ENCODE measurements around the gene APOBEC4. TPM values are rescaled to one million over a fixed set of nuclear protein-coding genes. Genes with fewer than 3 reads are reported as not detected.

Gene APOBEC4
- total RNA-seq, 4 donors from 2014 or later = not detected

- 9 to 11% methylated on average over 4 of the region's 4 CpGs for WGBS, 2 donors (ENCODE audit: low coverage in 1 of 2)
- no peaks in the 10 kb centered on the region for H3K9me3 ChIP-seq
- H3K27me3 ChIP-seq = no peaks in the 10 kb centered on the region
- H3K36me3 ChIP-seq = no peaks in the 10 kb centered on the region
- H3K27ac ChIP-seq = peak overlapping the region in 2 of 4 donors; percentile 1 to 24
- peaks cover 2 to 38% (median 7%) of the 10 kb centered on the region in 3 donors for H3K4me1 ChIP-seq
- peak; percentile 82 for ATAC-seq
- H3K4me3 ChIP-seq = no peak overlapping the region
- peak; percentile 90 to 93 (median 92) for TF ChIP-seq CTCF (IDR thresholded peaks at IDR 0.05)
- TF ChIP-seq POLR2A (IDR thresholded peaks at IDR 0.05) = no peak
Measured at GRCh38 chr1:183655562-183656075, 2.5 kb upstream of the APOBEC4 start.

- no peaks in the 10 kb centered on the region for H3K36me3 ChIP-seq
- H3K27me3 ChIP-seq = no peaks in the 10 kb centered on the region
- ATAC-seq = no peak
- peak overlapping the region in 1 of 4 donors; percentile 55 for H3K27ac ChIP-seq
- no peak for TF ChIP-seq CTCF (IDR thresholded peaks at IDR 0.05)
- H3K4me3 ChIP-seq = no peak overlapping the region
- H3K9me3 ChIP-seq = no peaks in the 10 kb centered on the region
- peaks cover 2 to 38% (median 7%) of the 10 kb centered on the region in 3 donors for H3K4me1 ChIP-seq
Measured at GRCh38 chr1:183654706-183655105, 1.6 kb upstream of the APOBEC4 start.

GRCh38 chr1:183653876-183654451 is 848 bp upstream of the APOBEC4 start:
- no peak overlapping the region for H3K4me3 ChIP-seq
- no peaks in the 10 kb centered on the region for H3K36me3 ChIP-seq
- H3K4me1 ChIP-seq = peaks cover 2 to 38% (median 7%) of the 10 kb centered on the region in 3 donors
- ATAC-seq = no peak
- no peaks in the 10 kb centered on the region for H3K9me3 ChIP-seq
- TF ChIP-seq POLR2AphosphoS5 (IDR thresholded peaks at IDR 0.05) (no peak), POLR2A (IDR thresholded peaks at IDR 0.05) (no peak), EP300 (IDR thresholded peaks at IDR 0.05) (no peak)
- peak overlapping the region in 3 of 4 donors; percentile 44 to 55 (median 46) for H3K27ac ChIP-seq
- no peaks in the 10 kb centered on the region for H3K27me3 ChIP-seq
- WGBS, 2 donors (ENCODE audit: low coverage in 1 of 2) = 36 to 71% methylated on average over 4 of the region's 4 CpGs

GRCh38 chr1:183653462-183653794 is 312 bp upstream of the APOBEC4 start:
- Histone ChIP-seq H3K27me3 (no peaks in the 10 kb centered on the region), H3K4me1 (peaks cover 2 to 38% (median 7%) of the 10 kb centered on the region in 3 donors), H3K4me3 (no peak overlapping the region), H3K36me3 (no peaks in the 10 kb centered on the region), H3K27ac (peak overlapping the region in 3 of 4 donors; percentile 44 to 55 (median 46)), H3K9me3 (no peaks in the 10 kb centered on the region)
- 93% methylated on average over 3 of the region's 3 CpGs; no CpG with 5 or more reads in 1 of the 2 donors for WGBS, 2 donors (ENCODE audit: low coverage in 1 of 2)
- no peak for ATAC-seq
- no peak for TF ChIP-seq POLR2AphosphoS5 (IDR thresholded peaks at IDR 0.05)
- TF ChIP-seq POLR2A (IDR thresholded peaks at IDR 0.05) = no peak
- TF ChIP-seq EP300 (IDR thresholded peaks at IDR 0.05) = no peak
- no peak for TF ChIP-seq CTCF (IDR thresholded peaks at IDR 0.05)

- Histone ChIP-seq H3K9me3 (no peaks in the 10 kb centered on the region), H3K27ac (no peak overlapping the region), H3K36me3 (no peaks in the 10 kb centered on the region), H3K27me3 (no peaks in the 10 kb centered on the region), H3K4me3 (no peak overlapping the region), H3K4me1 (peaks cover 2 to 38% (median 7%) of the 10 kb centered on the region in 3 donors)
- ATAC-seq = no peak
- no peak for TF ChIP-seq EP300 (IDR thresholded peaks at IDR 0.05)
- TF ChIP-seq POLR2AphosphoS5 (IDR thresholded peaks at IDR 0.05) = no peak
- no peak for TF ChIP-seq CTCF (IDR thresholded peaks at IDR 0.05)
- no peak for TF ChIP-seq POLR2A (IDR thresholded peaks at IDR 0.05)
- 100% methylated on average over 1 of the region's 1 CpG for WGBS, 2 donors (ENCODE audit: low coverage in 1 of 2)
Measured at GRCh38 chr1:183652107-183652506, 1.0 kb downstream of the APOBEC4 start.

Data from gastroesophageal sphincter (tissue), 4 donors.